Ishikawa (cell line): ENCODE data around the gene RASA3.

ENCODE experiments used
- CEBPB ChIP-seq: IDR thresholded peaks from 2 replicates; pipeline ENCODE4 v1.6.1; 2012
- CREB1 ChIP-seq: IDR thresholded peaks from 2 replicates; pipeline ENCODE4 v1.6.1; 2012; ENCODE audit warnings: low read depth
- EGR1 ChIP-seq: IDR thresholded peaks from 2 replicates; pipeline ENCODE4 v1.6.1; 2012
- EP300 ChIP-seq: IDR thresholded peaks from 2 replicates; pipeline ENCODE4 v1.6.1; 2012; ENCODE audit warnings: borderline replicate concordance
- FOXM1 ChIP-seq: IDR thresholded peaks from 2 replicates; pipeline ENCODE4 v1.6.1; 2012; ENCODE audit warnings: low read depth, borderline replicate concordance
- NFIC ChIP-seq: IDR thresholded peaks from 2 replicates; pipeline ENCODE4 v1.6.1; 2012
- RAD21 ChIP-seq: IDR thresholded peaks from 2 replicates; pipeline ENCODE4 v1.6.1; 2012; ENCODE audit warnings: low read depth
- TAF1 ChIP-seq: IDR thresholded peaks from 2 replicates; pipeline ENCODE4 v1.6.1; 2012; ENCODE audit warnings: low read depth, mild to moderate bottlenecking
- TCF12 ChIP-seq: IDR thresholded peaks from 2 replicates; pipeline ENCODE4 v1.6.1; 2012; ENCODE audit warnings: low read depth
- TEAD4 ChIP-seq: IDR thresholded peaks from 2 replicates; pipeline ENCODE4 v1.6.1; 2012
- YY1 ChIP-seq: IDR thresholded peaks from 2 replicates; pipeline ENCODE4 v1.6.1; 2012; ENCODE audit warnings: low read depth
- ZBTB7A ChIP-seq: IDR thresholded peaks from 2 replicates; pipeline ENCODE4 v1.6.1; 2012; ENCODE audit warnings: low read depth
- TF ChIP-seq, protein P1 (sequence below): IDR thresholded peaks from 2 replicates; pipeline ENCODE4 v1.6.1; 2012; ENCODE audit warnings: low read depth, mild to moderate bottlenecking
- TF ChIP-seq, protein P2 (sequence below): IDR thresholded peaks from 2 replicates; pipeline ENCODE4 v1.6.1; 2012

DNA sequence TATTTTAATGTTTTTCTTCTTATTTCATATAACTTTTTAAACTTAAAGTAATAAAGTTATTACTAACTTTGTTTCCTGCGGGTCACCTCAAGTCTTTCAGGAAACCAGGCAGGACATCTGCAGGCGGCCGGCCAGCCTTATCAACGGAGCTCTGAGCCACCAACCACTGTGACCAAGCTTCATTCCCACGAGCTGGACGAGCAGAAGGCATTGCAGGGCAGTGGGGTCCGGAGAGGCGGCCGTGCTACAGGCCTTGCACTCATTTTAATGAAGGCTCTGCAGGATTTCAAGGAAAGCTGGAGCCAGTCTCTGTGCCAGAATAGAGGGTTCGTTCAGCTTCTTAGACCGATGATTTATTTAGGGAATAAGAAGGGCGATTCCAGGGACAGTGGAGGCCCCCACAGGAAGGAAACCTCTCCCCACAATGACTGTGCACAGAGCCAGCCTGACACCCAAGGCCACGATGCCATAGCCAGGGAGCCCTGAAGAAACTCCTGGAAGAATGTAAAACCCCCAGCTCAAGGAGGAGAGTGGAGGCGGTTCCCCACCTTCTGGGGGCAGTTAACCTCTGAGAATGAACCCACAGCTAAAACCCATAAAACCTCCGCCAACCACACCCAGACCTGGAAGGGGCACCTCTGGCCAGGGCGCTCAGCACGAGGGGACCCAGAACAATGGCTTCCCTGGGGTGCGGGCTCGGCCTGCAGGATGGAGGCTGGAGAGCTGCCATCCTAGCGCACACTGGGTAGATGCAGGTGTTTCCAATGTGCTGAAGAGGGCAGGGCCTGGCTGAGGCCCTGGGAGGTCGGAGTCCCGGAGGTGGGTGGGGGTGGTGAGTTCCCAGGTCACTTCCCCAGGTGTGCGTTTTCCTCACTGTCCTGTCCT, 75.0 kb downstream of the RASA3 start:
- TF ChIP-seq EP300 (peak; percentile 99), TEAD4 (peak; percentile 90), CEBPB (peak; percentile 49; the same call in 1 of the 2 replicates), YY1 (peak; percentile 80), ZBTB7A (no peak), EGR1 (peak; percentile 48; the same call in 1 of the 2 replicates), RAD21 (peak; percentile 33; the same call in 1 of the 2 replicates), TCF12 (peak; percentile 100), CREB1 (no peak), TAF1 (no peak), NFIC (peak; percentile 99), FOXM1 (peak; percentile 96)
- TF ChIP-seq, protein P1, sequence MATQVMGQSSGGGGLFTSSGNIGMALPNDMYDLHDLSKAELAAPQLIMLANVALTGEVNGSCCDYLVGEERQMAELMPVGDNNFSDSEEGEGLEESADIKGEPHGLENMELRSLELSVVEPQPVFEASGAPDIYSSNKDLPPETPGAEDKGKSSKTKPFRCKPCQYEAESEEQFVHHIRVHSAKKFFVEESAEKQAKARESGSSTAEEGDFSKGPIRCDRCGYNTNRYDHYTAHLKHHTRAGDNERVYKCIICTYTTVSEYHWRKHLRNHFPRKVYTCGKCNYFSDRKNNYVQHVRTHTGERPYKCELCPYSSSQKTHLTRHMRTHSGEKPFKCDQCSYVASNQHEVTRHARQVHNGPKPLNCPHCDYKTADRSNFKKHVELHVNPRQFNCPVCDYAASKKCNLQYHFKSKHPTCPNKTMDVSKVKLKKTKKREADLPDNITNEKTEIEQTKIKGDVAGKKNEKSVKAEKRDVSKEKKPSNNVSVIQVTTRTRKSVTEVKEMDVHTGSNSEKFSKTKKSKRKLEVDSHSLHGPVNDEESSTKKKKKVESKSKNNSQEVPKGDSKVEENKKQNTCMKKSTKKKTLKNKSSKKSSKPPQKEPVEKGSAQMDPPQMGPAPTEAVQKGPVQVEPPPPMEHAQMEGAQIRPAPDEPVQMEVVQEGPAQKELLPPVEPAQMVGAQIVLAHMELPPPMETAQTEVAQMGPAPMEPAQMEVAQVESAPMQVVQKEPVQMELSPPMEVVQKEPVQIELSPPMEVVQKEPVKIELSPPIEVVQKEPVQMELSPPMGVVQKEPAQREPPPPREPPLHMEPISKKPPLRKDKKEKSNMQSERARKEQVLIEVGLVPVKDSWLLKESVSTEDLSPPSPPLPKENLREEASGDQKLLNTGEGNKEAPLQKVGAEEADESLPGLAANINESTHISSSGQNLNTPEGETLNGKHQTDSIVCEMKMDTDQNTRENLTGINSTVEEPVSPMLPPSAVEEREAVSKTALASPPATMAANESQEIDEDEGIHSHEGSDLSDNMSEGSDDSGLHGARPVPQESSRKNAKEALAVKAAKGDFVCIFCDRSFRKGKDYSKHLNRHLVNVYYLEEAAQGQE: peak; percentile 22; the same call in 1 of the 2 replicates
- TF ChIP-seq, protein P2, sequence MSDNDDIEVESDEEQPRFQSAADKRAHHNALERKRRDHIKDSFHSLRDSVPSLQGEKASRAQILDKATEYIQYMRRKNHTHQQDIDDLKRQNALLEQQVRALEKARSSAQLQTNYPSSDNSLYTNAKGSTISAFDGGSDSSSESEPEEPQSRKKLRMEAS: peak; percentile 87
